GM19452 (cell line): ENCODE data around the gene IGF2.

Experiments used
- ATAC-seq: cut with Tn5 transposase; IDR thresholded peaks from one replicate; pipeline ENCODE4 v1.9.1; 2021; ENCODE audit not compliant: unreplicated experiment

The IGF2 gene

GRCh38 chr11:2104524-2105440 is 34.4 kb downstream of the IGF2 start:
- ATAC-seq = no peak

- ATAC-seq = no peak
Observed at GRCh38 chr11:2103668-2104523, 35.3 kb downstream of the IGF2 start.

GRCh38 chr11:2102883-2103213 is 36.3 kb downstream of the IGF2 start:
- ATAC-seq = no peak

GRCh38 chr11:2102132-2102882 is 36.9 kb downstream of the IGF2 start:
- ATAC-seq = no peak

- ATAC-seq = no peak
Observed at GRCh38 chr11:2101171-2101675, 38.0 kb downstream of the IGF2 start.

- ATAC-seq = no peak
Observed at GRCh38 chr11:2100361-2101170, 38.6 kb downstream of the IGF2 start.

DNA sequence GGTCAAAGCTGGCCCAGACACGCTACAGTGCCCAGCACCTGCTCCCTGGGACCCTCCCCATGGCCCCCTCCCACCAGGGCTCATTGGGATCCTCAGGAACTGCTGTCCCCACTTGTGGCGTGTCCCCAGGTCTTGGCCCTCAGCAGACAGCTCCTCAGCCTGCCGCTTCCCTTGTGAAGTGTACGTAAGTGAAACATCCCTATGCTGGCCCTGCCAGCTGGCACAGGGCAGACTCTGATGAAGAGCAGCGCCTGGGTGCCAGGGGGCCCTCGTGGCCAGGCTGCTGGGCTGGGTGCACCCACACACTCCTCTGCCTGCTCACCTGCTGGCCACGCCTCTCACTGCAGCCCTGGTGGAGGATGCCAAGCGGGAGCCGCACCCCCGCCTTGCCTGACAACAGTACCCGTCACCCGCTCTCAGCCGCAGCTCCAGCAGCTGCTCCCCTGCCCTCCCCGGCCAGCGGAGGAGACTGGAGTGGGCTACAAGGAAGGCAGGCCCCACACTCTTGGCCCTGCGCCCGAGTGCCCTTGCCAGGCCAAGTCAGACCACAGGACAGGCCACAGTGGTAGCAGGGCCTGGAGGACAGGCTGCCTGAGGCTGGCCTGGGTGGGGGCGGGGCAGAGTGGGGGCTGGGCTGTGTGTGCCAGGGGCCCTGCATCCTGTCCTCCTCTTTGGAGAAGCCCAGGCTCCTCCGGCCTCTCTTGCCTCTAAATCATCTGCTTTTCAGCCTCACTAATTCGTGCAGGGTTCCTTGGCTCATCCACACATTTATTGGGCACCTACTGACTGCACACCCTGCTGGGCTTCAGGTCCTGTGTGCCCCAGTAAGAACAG is 39.5 kb downstream of the IGF2 start:
- no peak for ATAC-seq

- ATAC-seq = no peak
Observed at GRCh38 chr11:2098691-2099515, 40.3 kb downstream of the IGF2 start.

DNA sequence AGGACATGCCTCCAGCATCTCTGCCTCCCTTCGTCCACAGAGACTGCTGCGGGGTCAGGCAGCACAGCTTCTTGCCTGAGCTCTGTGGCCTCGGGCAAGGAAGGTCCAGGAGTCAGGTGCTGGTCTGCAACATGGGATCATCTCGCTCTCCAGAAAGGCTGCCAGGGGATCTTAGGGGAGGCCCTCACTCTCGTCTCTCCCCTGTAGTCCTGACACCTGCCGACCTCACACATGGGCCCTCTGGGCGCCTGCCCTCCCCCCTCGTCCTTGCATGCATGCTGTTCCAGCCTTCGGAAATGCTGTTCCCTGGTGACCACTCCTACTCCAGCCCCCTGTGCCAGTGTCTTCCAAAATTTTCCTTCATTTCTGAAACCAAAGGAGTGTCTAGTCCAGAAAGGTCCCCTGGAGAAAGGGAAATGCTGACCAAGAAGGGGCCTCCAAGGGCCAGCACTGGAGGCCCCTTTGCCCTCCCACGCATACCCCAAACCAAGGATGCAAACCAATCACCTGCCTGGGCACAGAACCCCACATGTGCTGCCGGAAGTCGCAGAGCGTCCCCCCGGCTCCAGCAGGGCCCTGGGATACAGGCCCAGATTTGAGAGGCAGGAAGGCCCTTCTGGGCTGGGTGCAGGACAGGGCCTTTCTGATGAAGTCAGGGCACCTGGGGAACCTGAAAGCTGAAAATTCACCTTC is 41.0 kb downstream of the IGF2 start:
- ATAC-seq = no peak

GRCh38 chr11:2097356-2097997 is 41.7 kb downstream of the IGF2 start:
- ATAC-seq = no peak

GRCh38 chr11:2096919-2097301 is 42.3 kb downstream of the IGF2 start:
- ATAC-seq = no peak

- no peak for ATAC-seq
Observed at GRCh38 chr11:2096011-2096918, 42.9 kb downstream of the IGF2 start.

- no peak for ATAC-seq
Observed at GRCh38 chr11:2095542-2095941, 43.6 kb downstream of the IGF2 start.

DNA sequence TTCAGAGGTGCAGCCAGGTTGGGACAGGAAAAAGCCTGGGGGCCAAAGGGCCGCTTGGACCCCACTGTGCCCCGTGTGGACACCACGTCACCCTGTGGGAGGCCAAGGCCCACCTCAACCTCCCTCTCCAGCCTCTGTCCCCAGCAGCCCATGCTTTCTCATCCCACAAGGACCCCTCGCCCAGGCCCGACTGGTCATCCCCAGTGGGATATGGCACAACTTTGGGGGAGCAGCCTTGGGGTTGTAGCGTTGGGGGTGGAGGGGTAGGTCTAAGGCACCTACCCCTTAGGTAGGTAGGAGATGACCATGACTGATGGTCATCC is 44.0 kb downstream of the IGF2 start:
- ATAC-seq = no peak

DNA sequence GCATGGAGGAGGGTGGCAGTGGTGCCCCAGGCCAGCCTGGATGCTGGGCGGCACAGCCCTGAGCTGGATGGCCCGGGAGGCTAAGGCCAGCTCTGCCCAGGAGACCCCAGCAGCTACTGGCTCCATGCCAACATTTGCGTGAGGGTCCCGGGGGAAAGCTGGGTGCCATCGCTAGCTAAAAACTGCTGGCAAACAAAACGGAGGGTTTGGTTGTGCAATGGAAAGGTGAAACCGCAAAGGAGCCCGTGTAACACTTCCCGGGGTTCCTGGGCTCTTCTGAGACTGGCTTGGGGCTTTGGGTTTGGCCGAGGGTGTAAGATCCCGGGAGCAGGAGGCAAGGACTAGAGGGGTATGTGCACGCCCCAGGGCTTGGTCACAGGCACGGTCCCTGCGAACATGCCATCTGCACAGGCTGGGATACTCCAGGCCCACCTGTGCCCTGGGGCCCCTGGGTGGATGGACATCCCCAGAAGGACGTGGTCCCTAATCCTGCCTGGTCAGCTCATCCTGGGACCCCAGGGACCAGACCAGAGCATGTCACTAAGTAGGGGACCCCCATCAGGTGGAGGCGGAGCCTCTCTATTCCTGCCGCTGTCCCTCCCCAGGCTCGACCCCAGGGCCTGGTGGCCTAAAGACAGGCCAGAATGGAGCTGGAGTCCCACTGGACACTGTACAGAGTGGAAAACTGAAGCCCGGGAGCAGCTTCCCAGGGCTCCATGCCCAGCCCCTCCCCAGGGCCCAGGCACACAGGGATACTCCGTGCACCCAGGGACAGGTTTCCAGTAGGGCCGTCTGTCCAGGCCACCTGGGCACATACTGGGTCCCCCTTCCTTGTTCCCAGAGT is 44.6 kb downstream of the IGF2 start:
- no peak for ATAC-seq
